HG03135 (cell line): ENCODE measurements around the gene CAPN2.

Source experiments
- ATAC-seq: cut with Tn5 transposase; IDR thresholded peaks from one replicate; pipeline ENCODE4 v1.9.1; 2021; ENCODE audit warnings: mild to moderate bottlenecking, moderate library complexity; ENCODE audit not compliant: unreplicated experiment

CAPN2 gene

DNA sequence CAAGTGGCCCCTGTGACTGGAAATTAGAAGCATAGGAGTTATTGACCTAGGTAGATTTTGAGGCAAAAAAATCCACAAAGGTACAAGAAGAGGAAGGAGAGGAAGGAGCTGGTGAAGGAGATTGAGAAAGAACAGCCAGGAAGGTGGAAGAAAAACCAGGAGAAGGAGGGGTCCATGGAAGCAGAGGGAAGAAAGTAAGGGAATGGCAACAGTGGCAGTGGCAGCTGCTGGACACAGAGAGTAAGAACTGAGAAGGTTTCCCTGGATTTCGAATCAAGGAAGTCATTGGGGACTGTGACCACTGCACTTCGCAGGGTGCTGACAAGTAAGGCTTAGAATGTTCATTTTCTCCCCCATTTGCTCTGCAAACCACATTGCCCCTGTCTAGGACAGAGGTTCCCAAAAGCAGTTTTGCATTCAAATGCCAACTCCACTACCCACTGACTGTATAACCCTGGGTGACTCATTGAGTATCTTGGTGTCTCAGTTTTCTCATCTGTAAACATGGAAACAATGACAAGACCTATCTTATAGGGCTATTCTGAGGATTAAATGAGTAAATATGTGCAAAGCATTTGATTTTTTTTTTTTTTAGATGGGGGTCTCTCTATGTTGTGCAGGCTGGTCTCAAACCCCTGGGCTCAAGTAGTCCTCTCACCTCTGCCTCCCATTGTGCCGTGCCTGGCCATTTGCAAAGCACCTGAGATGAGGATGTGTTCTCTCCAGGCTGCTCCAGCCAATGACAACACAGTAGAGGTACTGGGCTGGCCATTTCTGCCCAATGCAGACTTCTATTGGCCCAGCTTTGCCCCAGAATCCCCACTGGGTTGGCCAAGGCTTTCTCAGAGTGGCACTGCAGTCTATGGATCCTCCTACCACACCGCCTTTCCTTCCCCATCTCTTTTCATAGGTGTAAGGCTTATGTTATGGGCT is 9.3 kb upstream of the CAPN2 start:
- no peak for ATAC-seq

DNA sequence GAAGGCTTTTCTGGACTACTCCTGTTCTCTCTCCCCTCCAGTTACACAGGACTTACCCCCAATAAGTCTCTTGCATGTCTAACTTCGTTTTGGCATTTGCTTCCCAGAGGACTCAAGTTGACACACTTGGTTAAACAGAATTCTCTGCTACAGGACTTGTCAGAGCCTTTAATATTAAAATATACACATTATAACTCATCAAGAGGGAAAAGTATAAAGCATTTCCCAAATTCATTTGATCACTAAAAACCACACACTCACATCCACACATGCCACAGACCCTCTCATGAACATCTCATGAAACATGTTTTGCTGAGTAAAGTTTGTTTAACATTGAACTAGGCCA is 8.7 kb upstream of the CAPN2 start:
- no peak for ATAC-seq

DNA sequence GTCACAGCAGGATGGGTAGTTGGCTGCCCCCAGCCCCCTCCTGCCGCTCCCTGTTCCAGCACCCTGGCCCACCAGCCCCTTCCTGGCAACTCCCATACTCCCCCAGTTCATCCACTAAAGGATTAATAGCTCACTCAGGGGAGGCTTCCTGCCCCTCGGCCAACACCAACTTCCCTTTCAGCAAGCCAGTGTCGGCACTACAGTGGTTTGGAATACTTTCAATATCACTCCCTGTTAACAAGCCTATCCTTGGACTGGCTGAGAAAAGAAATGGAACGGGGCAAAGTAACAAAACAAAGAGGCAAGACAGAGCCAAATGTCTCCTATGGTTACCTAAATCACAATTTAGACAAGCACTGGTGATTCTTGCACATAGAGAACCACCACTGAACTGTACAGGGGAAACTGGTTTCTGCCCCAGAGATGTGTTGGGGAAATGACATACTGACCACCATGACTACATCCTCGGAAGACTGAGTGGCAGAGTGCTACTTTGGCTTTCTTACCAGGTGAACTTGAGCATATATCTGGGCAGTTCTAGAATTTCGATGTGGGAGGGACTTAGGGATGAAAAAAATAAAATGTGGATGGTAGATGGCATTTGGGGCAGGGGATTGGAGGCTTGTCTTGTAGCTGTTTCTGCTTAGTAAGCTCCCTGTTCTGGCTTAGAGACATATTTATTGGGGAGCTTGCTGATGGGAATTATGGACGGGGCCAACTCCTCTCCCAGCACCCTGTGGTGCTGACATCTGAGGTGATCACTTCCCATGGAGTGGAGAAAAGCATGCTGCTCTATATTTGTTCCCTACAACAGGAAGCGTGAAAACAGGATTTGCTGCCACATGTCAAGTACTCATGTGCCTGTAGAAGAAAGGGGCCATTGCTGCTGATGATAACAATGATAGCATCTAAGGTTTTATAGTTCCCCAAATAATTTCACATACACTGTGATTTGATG is 7.1 kb upstream of the CAPN2 start:
- ATAC-seq: no peak

DNA sequence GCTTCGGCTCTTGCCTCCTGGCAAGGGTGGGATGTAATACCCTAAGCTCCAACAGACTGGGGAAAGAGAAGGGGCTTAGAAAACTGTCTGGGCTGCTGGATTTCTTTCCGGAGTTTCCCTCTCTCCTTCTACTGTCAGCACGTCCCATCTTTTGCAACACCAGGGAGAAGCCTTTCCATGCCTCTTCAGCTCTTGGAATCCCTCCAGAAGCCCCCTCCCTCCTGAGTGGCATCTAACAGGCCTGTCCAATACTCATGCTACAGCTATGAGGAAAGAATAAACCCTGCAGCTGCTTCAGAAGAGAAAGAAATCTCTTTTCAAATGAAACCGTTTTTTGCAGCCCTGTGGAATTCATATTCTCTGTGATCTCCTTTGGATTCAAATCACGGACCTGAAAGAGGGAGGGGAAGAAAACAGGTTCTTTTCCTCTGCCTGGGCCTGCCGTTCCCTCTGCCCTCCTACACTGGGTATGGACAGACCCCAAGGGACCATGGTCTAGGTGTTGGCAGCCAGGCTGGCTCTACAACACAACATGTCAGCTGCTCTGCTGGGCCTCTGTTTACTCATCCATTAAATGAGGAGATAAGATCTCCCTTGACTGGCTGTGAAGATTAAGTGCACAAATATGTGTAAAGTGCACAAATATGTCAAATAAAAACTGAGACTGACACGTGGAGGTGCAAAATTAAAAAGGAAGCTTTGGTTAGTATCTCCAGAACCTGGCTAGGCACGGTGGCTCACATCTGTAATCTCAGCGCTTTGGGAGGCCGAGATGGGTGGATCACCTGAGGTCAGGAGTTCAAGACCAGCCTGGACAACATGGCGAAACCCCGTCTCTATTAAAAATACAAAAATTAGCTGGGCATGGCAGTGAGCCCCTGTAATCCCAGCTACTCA is 6.0 kb upstream of the CAPN2 start:
- ATAC-seq: no peak

DNA sequence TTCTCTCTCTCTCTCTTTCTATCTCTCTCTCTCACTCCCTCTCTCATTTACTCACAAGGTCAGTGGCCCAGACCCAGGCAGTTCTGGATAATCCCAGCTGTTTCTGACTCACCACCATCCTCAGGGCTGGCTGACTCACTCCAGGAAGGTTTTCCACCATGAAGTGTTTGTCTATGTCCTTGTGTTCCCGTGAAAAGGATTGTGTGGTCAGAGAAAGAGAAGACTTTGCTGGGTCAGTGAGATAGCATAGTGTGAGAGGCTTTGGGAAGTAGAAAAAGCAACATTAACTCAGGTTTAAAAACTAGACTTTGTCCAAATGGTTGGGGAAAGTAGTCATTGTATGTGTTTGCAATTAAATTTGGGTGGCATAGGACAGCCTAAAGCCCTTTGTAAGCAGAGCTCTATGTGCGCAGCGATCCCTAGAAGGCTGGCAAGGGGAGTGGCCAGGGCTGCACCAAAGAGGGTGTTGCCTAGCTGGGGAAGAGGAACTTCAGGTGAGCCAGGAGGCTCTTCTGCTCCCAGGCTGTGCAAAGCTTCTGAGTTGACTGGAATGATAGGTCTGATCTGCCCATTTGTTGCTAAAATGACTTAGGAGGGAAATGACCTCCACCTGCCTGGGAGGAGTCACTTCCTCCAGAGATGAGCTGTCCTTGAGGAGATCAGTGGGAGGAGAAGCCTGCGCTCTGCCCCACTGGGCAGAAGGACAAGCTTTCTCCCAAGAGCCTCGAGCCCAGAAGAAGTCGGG is 4.9 kb upstream of the CAPN2 start:
- ATAC-seq: no peak

DNA sequence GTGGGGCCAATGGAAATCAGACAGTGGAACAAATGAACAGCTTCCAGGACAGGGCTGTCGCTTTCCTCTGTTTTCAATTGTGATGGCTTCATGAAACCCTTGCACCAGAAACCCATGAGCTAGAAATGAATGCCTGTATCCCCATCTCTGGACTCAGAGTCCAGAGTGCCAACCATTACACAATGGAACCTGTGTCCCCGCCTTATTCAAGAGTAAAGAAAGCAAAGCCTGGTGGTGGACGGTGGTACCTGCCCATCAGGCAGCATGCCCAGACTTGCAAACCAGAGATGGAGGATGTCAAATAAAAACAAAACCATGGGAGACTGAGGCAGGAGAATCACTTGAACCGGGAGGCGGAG is 4.4 kb upstream of the CAPN2 start:
- no peak for ATAC-seq

DNA sequence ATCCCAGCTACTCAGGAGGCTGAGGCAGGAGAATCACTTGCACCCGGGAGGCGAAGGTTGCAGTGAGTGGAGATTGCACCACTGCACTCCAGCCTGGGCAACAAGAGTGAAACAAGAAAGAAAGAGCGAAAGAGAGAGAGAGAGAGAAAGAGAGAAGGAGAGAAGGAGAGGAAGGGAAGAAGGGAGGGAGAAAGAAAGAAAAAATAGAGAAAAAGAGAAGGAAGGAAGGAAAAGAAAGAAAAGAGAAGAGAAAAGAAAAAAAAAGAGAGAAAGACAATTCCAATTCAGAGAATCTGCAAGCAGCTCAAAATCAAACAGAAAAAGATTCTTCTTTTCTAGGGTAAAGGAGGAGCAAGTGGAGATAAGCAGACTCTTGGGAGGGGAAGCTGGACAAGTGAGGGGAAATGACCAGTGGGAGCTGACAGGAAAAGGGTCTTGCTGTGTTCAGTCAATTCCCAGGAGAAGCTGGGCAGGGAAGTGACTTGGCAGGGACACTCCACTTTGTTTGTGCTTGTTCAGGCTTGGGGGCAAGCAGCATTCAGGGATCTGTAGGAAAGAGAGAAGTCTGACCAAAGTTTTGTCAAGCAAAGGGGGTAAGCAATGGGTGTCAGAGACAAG is 3.6 kb upstream of the CAPN2 start:
- no peak for ATAC-seq

DNA sequence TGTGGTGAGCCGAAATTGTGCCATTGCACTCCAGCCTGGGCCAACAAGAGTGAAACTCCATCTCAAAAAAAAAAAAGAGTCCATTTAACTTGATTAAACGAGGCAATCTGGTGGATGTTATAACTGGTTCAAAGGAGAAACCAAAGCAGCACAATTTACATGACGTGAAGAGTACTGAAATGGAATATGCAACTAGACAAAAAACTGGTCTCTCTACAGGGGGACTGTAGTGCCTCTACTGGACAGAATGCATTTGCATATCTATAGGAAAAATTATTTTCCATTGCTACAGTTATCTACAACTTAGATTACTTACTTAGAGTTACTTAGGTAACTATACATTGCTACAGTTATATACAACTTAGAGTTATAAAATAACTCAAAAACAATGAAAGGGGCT is 2.7 kb upstream of the CAPN2 start:
- no peak for ATAC-seq

DNA sequence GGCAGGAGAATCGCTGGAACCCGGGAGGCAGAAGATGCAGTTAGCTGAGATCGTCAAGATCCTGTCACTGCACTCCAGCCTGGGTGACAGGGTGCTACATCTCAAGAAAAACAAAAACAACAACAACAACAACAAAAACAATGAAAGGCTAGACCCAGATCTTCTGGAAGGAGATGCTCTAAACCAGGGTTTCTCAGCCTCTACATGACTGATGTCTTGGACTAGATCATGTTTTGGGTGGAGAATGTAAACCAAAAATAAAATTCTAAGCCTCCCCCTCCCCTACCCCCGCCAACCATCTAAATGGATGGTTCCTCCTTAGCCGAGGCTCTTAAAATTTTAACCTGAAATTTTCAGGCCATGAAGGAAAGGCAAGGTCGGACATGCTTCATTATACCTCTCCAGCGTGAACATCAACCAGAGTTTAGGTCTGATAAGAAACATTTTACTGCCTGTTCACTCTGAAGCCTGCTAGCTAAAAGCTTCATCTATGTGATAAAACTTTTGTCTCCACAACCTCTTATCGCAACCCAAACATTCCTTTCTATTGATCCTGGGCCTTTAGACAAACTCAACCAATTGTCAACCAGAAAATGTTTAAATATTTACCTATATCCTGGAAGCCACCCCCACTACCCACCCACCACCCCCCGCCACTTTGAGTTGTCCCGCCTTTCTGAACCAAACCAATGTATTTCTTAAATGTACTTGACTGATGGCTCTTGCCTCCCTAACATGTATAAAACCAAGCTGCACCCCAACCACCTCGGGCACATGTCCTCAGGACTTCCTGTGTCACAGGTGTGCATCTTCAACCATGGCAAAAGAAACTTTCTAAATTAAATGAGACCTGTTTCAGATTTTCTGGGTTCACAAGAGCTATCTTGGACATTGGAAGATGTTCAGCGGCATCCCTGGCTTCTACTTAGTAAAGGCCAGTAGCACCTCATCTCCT is 1.9 kb upstream of the CAPN2 start:
- ATAC-seq: no peak

DNA sequence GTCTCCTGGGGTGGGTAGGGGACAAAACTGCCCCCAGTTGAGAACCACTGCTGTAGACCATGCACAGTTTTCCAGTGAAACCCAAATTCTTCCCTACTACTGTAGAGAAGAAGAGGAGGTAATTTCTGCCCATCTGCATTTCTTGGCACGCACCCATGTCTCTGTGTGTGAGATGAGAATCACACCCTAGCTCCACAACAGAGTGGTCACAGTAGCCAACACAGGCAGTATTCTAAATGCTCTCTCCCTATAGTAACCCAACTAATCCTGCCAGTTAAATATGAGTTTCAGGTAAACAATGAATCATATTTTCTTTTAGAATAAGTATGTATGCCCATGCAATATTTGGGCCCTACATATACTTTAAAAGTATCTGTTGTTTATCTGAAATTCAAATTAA is 1.2 kb upstream of the CAPN2 start:
- ATAC-seq: no peak

DNA sequence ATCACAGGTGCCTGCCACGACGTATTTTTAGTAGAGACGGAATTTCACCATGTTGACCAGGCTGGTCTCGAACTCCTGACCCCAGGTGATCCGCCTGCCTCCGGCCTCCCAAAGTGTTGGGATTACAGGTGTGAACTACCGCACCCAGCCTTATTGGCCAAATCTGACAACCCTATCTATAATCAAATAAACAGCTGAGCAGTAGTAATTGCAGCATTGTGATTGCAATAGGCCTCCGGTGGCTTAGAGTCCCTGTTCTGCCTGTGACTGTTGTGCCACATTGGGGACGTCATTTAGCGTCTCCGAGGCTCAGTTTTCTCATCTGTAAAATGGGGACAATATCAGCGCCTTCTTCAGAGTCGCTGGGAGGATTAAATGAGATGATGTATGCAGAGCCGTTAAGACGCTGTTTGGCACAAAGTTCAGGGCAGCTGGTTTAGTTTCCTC is 569 bp upstream of the CAPN2 start:
- no peak for ATAC-seq

DNA sequence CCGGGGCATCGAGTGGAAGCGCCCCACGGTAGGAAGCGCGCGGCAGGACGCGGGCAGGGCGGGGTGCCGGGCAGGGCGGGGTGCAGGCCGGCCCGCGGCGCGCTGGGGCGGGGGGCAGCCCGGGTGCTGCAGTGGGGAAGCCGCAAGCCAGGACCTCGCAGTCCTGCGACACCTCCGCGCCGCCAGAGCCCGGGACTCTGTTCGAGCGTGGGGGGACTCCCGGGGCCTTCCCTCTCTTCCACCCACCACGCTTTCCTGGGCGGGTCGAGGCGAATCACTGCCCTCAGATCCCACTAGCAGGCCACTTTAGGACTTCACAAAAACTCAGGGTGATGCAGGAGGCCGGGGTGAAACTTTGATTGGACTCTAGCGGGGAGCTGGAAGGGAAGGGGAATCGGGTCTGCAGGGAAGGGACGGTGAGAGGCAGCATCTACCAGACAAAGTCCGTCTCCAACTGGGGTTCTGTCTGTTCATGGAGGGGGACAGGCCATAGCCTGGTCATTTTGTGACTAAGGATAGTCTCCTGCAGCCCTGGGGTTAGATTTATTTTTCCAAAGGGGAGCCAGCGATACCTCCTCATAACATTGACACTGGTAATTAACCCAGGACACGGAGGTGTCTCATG is 623 bp downstream of the CAPN2 start:
- ATAC-seq: peak; percentile 42

DNA sequence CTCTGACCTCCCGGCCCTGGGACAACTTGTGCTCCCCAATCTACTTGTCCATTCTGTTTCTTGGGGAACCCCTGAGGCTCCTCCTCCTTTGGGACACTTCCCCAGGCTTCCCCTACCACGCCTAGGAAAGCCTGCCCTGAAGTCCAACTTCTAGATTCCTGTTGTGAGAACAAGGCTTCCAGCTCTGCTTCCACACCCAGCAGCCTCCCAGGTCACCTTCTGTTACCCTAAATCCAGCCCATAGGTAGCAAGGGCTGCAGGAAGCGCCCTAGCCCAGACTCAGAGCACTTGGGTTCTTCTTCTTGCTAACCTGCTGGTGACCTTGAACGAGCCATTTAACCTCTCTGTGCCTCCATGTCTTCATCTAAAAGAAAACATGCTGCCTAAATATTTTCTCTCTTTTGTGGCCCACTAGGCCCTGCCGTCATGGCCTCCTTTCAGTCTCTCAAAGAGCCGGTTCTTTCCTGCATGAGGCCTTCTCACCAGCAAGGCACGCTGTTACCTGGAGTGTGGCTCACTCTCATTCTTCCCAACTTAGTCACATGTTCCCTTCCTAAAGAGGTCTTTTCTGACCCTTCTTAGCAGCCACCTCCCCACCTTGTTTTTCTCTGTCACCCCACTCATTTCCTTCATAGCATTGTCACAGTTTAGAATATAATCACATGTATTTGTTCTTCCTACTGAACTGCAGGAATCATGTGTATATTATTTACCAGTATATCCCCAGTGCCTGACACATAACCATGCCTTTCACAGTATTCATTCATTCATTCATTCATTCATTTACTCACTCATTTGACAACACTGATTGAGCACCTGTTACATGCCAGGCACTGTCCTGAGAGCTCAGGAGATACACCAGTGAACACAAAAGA is 1.4 kb downstream of the CAPN2 start:
- no peak for ATAC-seq

DNA sequence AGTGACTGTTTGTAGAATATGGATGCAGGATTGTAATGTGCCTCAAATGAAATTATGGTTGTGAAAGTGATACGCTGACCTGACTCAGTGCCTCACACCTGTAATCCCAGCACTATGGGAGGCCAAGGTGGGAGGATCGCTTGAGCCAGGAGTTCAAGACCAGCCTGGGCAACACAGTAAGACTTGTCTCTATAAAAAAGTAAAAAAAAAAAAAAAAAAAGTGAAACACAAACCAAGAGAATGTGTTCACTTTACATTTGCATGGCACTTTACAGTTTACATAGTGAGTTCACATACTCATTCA is 2.0 kb downstream of the CAPN2 start:
- ATAC-seq: no peak

DNA sequence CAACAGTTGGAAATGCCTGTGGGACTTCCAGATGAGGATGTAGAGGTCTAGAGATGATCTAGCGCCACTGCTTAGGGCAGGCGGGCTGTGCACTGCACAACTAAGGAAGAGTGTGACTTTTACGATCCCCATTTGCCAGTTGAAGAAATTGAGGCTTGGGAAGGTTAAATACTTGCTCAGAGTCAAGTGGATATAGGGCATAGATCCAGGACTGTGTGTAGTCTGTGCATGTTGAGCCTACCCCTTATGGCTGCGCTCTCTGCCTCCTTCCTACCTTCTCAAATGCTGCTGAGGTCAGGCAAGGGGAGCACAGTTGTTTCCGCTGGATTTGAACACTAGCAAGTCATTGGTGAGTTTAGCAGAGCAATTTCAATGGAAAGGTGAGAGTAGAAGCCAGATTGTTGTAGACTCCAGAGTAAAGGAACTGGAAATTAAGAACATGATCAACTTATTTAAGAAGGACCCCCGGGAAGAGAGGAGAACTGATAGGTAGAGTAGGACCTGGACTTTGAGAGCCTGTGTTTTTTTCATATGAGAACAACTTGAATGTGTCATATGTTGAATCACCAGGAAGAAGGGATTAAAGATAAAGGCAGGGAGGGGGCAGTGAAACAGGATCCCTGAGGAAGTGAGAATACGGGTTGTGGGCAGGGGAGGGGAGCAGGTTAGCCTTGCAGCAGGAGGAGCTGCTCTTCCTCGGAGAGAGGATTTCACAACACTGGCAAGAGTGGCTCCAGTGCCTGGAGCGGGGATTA is 2.7 kb downstream of the CAPN2 start:
- ATAC-seq: no peak

DNA sequence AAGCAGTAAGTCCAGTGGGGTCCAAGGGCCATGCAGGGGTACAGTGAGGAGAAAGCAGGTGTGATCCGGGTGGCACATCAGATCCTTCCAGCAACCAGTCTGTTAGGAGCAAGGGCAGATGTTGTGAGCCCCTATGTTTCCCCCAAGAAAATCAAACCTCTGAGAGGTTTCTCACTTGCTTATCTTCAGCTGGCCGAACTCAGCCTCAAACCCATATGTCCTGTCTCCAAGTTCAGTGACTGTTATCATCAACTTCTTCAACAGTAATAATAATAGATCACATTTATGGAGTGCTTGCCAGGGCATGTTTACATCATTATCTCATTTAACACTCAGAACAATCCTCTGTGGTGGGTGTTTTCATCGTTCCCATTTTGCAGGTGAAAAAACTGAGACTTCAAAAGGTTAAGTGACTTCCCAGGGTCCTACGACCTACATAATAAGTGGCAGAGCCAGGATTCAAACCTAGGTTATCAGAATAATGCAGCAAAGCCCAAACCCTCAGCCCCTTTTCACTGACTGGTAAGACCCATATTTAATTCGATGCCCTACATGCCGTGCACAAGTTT is 3.3 kb downstream of the CAPN2 start:
- no peak for ATAC-seq
